Measurements from ENCODE around the gene TRIM56. TPM values are rescaled to one million over a fixed set of nuclear protein-coding genes. Genes with fewer than 3 reads are reported as not detected.

Gene TRIM56, protein sequence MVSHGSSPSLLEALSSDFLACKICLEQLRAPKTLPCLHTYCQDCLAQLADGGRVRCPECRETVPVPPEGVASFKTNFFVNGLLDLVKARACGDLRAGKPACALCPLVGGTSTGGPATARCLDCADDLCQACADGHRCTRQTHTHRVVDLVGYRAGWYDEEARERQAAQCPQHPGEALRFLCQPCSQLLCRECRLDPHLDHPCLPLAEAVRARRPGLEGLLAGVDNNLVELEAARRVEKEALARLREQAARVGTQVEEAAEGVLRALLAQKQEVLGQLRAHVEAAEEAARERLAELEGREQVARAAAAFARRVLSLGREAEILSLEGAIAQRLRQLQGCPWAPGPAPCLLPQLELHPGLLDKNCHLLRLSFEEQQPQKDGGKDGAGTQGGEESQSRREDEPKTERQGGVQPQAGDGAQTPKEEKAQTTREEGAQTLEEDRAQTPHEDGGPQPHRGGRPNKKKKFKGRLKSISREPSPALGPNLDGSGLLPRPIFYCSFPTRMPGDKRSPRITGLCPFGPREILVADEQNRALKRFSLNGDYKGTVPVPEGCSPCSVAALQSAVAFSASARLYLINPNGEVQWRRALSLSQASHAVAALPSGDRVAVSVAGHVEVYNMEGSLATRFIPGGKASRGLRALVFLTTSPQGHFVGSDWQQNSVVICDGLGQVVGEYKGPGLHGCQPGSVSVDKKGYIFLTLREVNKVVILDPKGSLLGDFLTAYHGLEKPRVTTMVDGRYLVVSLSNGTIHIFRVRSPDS
- total RNA-seq (2012; rRNA removed) (3.9 and 4.4 TPM in 2 replicates), polyA plus RNA-seq (2012; rRNA removed) (4.7 and 5.9 TPM in 2 replicates), Bru-seq, nascent RNA (percentile 97 among the genes with signal in this experiment), BruChase-seq, experiment 1, labeled RNA remaining after a 6-hour chase (percentile 99 among the genes with signal in this experiment), BruChase-seq, experiment 2, labeled RNA remaining after a 2-hour chase (percentile 99 among the genes with signal in this experiment)
- 2.7 and 2.9 TPM in 2 replicates for polyA plus RNA-seq (2012; cell fraction: cytosol; rRNA removed)
- 10.6 and 11.6 TPM in 2 replicates for polyA plus RNA-seq (2012; cell fraction: nucleus; rRNA removed; ENCODE audit: low replicate concordance)
- long read RNA-seq, full-length matches to known transcripts = 19 of 64 reads
- long read RNA-seq, partial matches to known transcripts = 0 of 64 reads
- long read RNA-seq, other reads (novel, unspliced or antisense) = 45 of 64 reads

DNA sequence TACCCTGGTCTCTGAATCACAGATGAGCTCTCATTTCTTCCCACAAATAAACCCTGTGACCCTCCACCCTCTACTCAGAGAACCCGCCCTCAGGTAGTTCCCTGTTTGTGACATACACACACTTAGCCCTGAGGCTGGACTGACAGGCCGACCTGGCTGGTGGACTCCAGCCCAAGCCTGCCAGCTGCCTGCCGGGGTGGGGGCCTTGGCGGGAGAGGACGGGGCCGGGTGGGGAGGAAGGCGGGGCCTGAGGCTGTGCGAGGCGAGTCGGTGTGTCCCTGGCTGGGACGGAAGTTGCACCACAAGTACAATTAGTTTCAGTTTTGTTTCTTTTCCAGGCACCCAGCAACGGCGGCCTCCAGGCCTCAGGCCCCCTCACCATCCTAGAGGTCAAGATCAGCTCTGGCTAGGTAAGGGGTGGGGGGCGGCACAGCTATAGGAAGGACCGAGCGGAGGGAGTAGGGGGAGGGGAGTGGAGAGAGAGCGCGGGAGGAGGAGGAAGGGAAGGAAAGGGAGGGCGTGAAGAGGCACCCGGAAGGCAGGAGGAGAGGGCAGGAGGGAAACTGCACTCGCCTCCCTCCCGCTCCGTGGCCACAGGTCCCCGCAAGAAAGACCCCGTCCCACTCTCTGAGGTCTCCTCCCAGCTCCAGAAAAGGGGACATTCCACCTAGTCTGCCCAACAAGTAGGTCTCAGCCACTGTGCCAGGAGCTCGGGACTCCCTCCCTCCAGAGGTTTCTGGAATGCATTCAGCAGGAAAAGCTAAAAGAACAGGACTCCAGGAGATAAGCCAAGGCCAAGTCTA is at the start of gene TRIM56:
TRIM56 (plus strand) TSS at position 320 of the 803 bp plus-strand sequence. CDS start 1,832 bp downstream, outside the sequence.
- Histone ChIP-seq H3K4me2 (ENCODE audit: low read depth, low read length) (peak within 1 kb of the TSS; percentile 84), H3K56ac (ENCODE audit: extremely low read depth, insufficient read depth, low read length) (peak within 1 kb of the TSS; percentile 95), H3K27me3 (ENCODE audit: control insufficient read depth, insufficient read depth, low read length) (no peaks in the 10 kb centered on the region), H3K4me1 (ENCODE audit: control insufficient read depth, insufficient read depth, low read length) (peaks cover 5% of the 10 kb centered on the region; the same call in 1 of the 2 replicates), H2AK9ac (replicated peaks; ENCODE audit: low read depth, low read length, poor library complexity) (peak within 1 kb of the TSS; percentile 98), H3K27ac (ENCODE audit: insufficient read depth, low read length) (peak within 1 kb of the TSS; percentile 92), H4K8ac (ENCODE audit: low read depth in 2 of 2, low read length in 2 of 2) (peak within 1 kb of the TSS; percentile 92 to 95), H2BK5ac (ENCODE audit: low read depth, low read length, poor library complexity, severe bottlenecking) (peak within 1 kb of the TSS; percentile 91), H2AFZ (replicated peaks; ENCODE audit: low read length, poor library complexity) (peak within 1 kb of the TSS; percentile 97), H3K14ac (replicated peaks; ENCODE audit: low read depth, low read length) (peak within 1 kb of the TSS; percentile 100), H3K23ac (ENCODE audit: low read depth, low read length) (peak within 1 kb of the TSS; percentile 99), H3K9me1 (ENCODE audit: insufficient read depth, low read length) (peaks cover 7% of the 10 kb centered on the region), H3K36me3 (ENCODE audit: control insufficient read depth, insufficient read depth, low read length) (peaks cover 34% of the 10 kb centered on the region), H3K18ac (ENCODE audit: low read depth, low read length) (peak within 1 kb of the TSS; percentile 54), H3K79me1 (ENCODE audit: low read depth in 1 of 2, low read length in 2 of 2) (peaks cover 15 to 46% of the 10 kb centered on the region in 2 experiments; a peak in 3 of 4 replicates), H2AK5ac (ENCODE audit: low read depth, low read length) (peak within 1 kb of the TSS; percentile 95), H3K9ac (ENCODE audit: low read depth, low read length) (peak within 1 kb of the TSS; percentile 98), H3K4ac (ENCODE audit: low read depth, low read length) (peak within 1 kb of the TSS; percentile 100), H2BK120ac (ENCODE audit: low read depth, low read length) (peak within 1 kb of the TSS; percentile 96), H4K20me1 (ENCODE audit: insufficient read depth, low read length) (no peaks in the 10 kb centered on the region), H3K9me3 (ENCODE audit: control insufficient read depth, insufficient read depth, low read length) (no peaks in the 10 kb centered on the region), H3K4me3 (ENCODE audit: insufficient read depth, low read depth, low read length) (peak within 1 kb of the TSS; percentile 80), H4K5ac (ENCODE audit: low read depth, low read length) (peak within 1 kb of the TSS; percentile 87), H4K91ac (ENCODE audit: insufficient read depth, low read depth, low read length) (peak within 1 kb of the TSS; percentile 97), H2BK15ac (ENCODE audit: low read depth, low read length) (peak within 1 kb of the TSS; percentile 90), H2BK20ac (ENCODE audit: low read depth, low read length) (peak within 1 kb of the TSS; percentile 91)
- POLR2A ChIA-PET (ENCODE audit: unreplicated experiment) = interaction anchor here (0.5 to 2.0 kb wide), 4 partner anchors 37 to 170 kb away, joined by 3 to 4 read pairs (median 4); no protein-coding TSS in a partner anchor
- dilution Hi-C loops (cut with HindIII; ENCODE audit: low sequenced_read_pairs, unreplicated experiment) (no loop called here), in situ Hi-C loops (cut with MboI; ENCODE audit: low sequenced_read_pairs) (no loop called here), intact Hi-C loops (cut with micrococcal nuclease) (no loop called here)
- ATAC-seq (ENCODE audit: low read depth) (peak; percentile 89), DNase-seq (peak; percentile 74)
- BruUV-seq (replicated peaks) = no TSS peak
- WGBS, 2 experiments (ENCODE audit: extremely low coverage in 2 of 2, insufficient read length in 1 of 2) = 0% methylated on average over 6 of the region's 26 CpGs; no CpG with 5 or more reads in 1 of the 2 experiments
- CTCF ChIA-PET = interaction anchor here (1.0 kb wide), 1 partner anchor 197 kb away, joined by 3 read pairs; no protein-coding TSS in a partner anchor
- no peak for TF ChIP-seq MXI1 (IDR thresholded peaks at IDR 0.05; ENCODE audit: borderline replicate concordance, low read depth, low read length)
- TF ChIP-seq, protein P1, sequence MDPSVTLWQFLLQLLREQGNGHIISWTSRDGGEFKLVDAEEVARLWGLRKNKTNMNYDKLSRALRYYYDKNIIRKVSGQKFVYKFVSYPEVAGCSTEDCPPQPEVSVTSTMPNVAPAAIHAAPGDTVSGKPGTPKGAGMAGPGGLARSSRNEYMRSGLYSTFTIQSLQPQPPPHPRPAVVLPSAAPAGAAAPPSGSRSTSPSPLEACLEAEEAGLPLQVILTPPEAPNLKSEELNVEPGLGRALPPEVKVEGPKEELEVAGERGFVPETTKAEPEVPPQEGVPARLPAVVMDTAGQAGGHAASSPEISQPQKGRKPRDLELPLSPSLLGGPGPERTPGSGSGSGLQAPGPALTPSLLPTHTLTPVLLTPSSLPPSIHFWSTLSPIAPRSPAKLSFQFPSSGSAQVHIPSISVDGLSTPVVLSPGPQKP (IDR thresholded peaks at IDR 0.05; ENCODE audit: borderline replicate concordance, low read depth, low read length) = no peak
- TF ChIP-seq MAZ (IDR thresholded peaks at IDR 0.05; ENCODE audit: borderline replicate concordance, low read depth, low read length) = peak; percentile 96
- peak; percentile 66 for TF ChIP-seq POLR2A (IDR thresholded peaks at IDR 0.05; ENCODE audit: low read depth, low read length)
- TF ChIP-seq, protein P2, sequence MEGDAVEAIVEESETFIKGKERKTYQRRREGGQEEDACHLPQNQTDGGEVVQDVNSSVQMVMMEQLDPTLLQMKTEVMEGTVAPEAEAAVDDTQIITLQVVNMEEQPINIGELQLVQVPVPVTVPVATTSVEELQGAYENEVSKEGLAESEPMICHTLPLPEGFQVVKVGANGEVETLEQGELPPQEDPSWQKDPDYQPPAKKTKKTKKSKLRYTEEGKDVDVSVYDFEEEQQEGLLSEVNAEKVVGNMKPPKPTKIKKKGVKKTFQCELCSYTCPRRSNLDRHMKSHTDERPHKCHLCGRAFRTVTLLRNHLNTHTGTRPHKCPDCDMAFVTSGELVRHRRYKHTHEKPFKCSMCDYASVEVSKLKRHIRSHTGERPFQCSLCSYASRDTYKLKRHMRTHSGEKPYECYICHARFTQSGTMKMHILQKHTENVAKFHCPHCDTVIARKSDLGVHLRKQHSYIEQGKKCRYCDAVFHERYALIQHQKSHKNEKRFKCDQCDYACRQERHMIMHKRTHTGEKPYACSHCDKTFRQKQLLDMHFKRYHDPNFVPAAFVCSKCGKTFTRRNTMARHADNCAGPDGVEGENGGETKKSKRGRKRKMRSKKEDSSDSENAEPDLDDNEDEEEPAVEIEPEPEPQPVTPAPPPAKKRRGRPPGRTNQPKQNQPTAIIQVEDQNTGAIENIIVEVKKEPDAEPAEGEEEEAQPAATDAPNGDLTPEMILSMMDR (conservative IDR thresholded peaks at IDR 0.05; ENCODE audit: low read depth, low read length) = no peak
- TF ChIP-seq MAFK (IDR thresholded peaks at IDR 0.05; ENCODE audit: low read depth, low read length) = no peak
- peak; percentile 81 for TF ChIP-seq CEBPB (IDR thresholded peaks at IDR 0.05; ENCODE audit: low read depth, low read length)
- TF ChIP-seq RCOR1 (IDR thresholded peaks at IDR 0.05; ENCODE audit: insufficient replicate concordance, low read length) = no peak
- 0 out of 2 replicates have a peak, but pooled peaks have one; percentile 2 for TF ChIP-seq SMC3 (IDR thresholded peaks at IDR 0.05; ENCODE audit: low read depth, low read length)

Data from IMR-90 (cell line).